GM18519 (cell line): Measurements from ENCODE around the gene KRT16.

Experiments used
- ATAC-seq: cut with Tn5 transposase; IDR thresholded peaks from one replicate; pipeline ENCODE4 v1.9.1; 2021; ENCODE audit warnings: mild to moderate bottlenecking, moderate library complexity; ENCODE audit not compliant: unreplicated experiment, low FRiP score

The KRT16 gene

GRCh38 chr17:41563607-41564170 lies 48.9 kb downstream of the KRT16 start:
- no peak for ATAC-seq

DNA sequence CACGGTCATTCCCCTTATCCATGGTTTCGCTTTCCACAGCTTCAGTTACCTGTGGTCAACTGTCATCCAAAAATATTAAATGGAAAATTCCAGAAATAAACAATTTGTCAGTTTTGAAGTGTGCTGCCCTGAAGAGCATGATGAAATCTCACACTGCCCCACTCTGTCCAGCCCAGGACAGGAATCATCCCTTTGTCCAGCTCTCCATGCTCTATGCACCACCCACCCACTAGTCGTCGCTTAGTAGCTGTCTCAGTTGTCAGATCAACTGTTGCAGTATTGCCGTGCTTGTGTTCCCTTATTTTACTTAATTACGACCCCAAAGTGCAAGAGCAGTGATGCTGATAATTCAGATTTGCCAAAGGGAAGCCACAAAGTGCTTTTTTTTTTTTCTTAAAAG lies 51.0 kb downstream of the KRT16 start:
- ATAC-seq: no peak
